Spleen (tissue), 7 donors: ENCODE measurements around the gene PTPRM.
"Not testable (repeated sequence)": the region's sequence is repeated elsewhere in the genome, so short reads cannot be mapped to it uniquely, and the experiment has no call there.

ENCODE experiments used
- CTCF ChIP-seq, 11 experiments: fragments of 200-600 bp in 7 of 11; fragments of 450-650 bp in 4 of 11; sonication (generic) in 4 of 11; IDR thresholded peaks in 8 of 11; conservative IDR thresholded peaks in 3 of 11; 1 replicate in 7 of 11; 2 replicates in 4 of 11; pipeline versions ENCODE4 v1.4.0 to v1.8.0; 2016 to 2021; ENCODE audit warnings: antibody characterized with exemption in 11 of 11, inconsistent platforms in 4 of 11, mild to moderate bottlenecking in 1 of 11
- POLR2A ChIP-seq, 3 donors: fragments of 450-650 bp; IDR thresholded peaks; one replicate each; pipeline ENCODE4 v1.5.1; 2017; ENCODE audit warnings: antibody characterized with exemption in 3 of 3, mild to moderate bottlenecking in 1 of 3
- donor health status: DM: no; HTN: no; CAD: no; lungs with moderate emphysema.
- donor health status: DM: no; HTN: no; CAD: no.
- donor health status: DM: no; HTN: no; CAD: no.

- TF ChIP-seq POLR2A (IDR thresholded peaks at IDR 0.05); CTCF (IDR thresholded peaks at IDR 0.05 in 8 of 11, conservative IDR thresholded peaks at IDR 0.05 in 3 of 11): not testable (repeated sequence)
Measured at GRCh38 chr18:8063152-8063551, 496.0 kb downstream of the PTPRM start.
